HepG2 (cell line): ENCODE results near the gene SYDE2.
A peak's percentile ranks its signal among the peaks of the same experiment; 100 is the strongest.

ENCODE experiments used
- CBX2 ChIP-seq, 2 experiments: fragments of 200-600 bp in 1 of 2; sonication (generic); formaldehyde crosslinking in 1 of 2; IDR thresholded peaks; 2 replicates each; pipeline versions ENCODE4 v1.7.0 to v1.8.1; 2018 to 2022; ENCODE audit warnings: low read depth in 2 of 2, low read length in 1 of 2, mild to moderate bottlenecking in 1 of 2, missing genetic modification reagents in 1 of 2
- EZH2 ChIP-seq: conservative IDR thresholded peaks from 2 replicates; pipeline ENCODE4 v1.6.1; 2012; ENCODE audit warnings: mild to moderate bottlenecking, low read depth, low read length, moderate library complexity
- HNRNPUL1 ChIP-seq: fragments of 200-400 bp; formaldehyde crosslinking; IDR thresholded peaks from 2 replicates; pipeline ENCODE4 v1.6.1; 2017; ENCODE audit warnings: low read depth, mild to moderate bottlenecking, low read length, moderate library complexity
- RAD21 ChIP-seq: fragments of 450-650 bp; formaldehyde crosslinking; IDR thresholded peaks from 2 replicates; pipeline ENCODE4 v1.5.0; 2020; ENCODE audit warnings: mild to moderate bottlenecking
- YEATS2 ChIP-seq: sonication (generic); formaldehyde crosslinking; IDR thresholded peaks from 2 replicates; pipeline ENCODE4 v1.4.0; 2020; ENCODE audit warnings: missing genetic modification reagents, borderline replicate concordance
- ZMAT3 ChIP-seq: sonication (generic); formaldehyde crosslinking; conservative IDR thresholded peaks from 2 replicates; pipeline ENCODE4 v1.7.0; 2021; ENCODE audit warnings: missing genetic modification reagents
- ZNF614 ChIP-seq: IDR thresholded peaks from 2 replicates; pipeline ENCODE4 v1.6.1; 2018; ENCODE audit warnings: missing biosample characterization, missing genetic modification reagents, inconsistent platforms, borderline replicate concordance
- ZNF792 ChIP-seq: IDR thresholded peaks from 2 replicates; pipeline ENCODE4 v1.6.1; 2016
- TF ChIP-seq, protein P1 (sequence below): sonication (generic); formaldehyde crosslinking; IDR thresholded peaks from 2 replicates; pipeline ENCODE4 v1.4.0; 2020; ENCODE audit warnings: missing genetic modification reagents; ENCODE audit errors: not compliant biosample characterization
- TF ChIP-seq, protein P2 (sequence below): sonication (generic); formaldehyde crosslinking; conservative IDR thresholded peaks from 2 replicates; pipeline ENCODE4 v1.5.0; 2020; ENCODE audit warnings: missing genetic modification reagents
- TF ChIP-seq, protein P3 (sequence below): sonication (generic); formaldehyde crosslinking; IDR thresholded peaks from 2 replicates; pipeline ENCODE4 v1.8.0; 2022; ENCODE audit warnings: missing genetic modification reagents, mild to moderate bottlenecking, moderate library complexity, borderline replicate concordance
- TF ChIP-seq, protein P4 (sequence below): IDR thresholded peaks from 2 replicates; pipeline ENCODE4 v1.6.1; 2018; ENCODE audit warnings: missing genetic modification reagents
- TF ChIP-seq, protein P5 (sequence below): sonication (generic); formaldehyde crosslinking; IDR thresholded peaks from 2 replicates; pipeline ENCODE4 v1.5.0; 2020; ENCODE audit warnings: mild to moderate bottlenecking, missing genetic modification reagents, moderate library complexity
- TF ChIP-seq, protein P6 (sequence below): sonication (generic); formaldehyde crosslinking; IDR thresholded peaks from 2 replicates; pipeline ENCODE4 v1.5.0; 2020; ENCODE audit warnings: missing genetic modification reagents

DNA sequence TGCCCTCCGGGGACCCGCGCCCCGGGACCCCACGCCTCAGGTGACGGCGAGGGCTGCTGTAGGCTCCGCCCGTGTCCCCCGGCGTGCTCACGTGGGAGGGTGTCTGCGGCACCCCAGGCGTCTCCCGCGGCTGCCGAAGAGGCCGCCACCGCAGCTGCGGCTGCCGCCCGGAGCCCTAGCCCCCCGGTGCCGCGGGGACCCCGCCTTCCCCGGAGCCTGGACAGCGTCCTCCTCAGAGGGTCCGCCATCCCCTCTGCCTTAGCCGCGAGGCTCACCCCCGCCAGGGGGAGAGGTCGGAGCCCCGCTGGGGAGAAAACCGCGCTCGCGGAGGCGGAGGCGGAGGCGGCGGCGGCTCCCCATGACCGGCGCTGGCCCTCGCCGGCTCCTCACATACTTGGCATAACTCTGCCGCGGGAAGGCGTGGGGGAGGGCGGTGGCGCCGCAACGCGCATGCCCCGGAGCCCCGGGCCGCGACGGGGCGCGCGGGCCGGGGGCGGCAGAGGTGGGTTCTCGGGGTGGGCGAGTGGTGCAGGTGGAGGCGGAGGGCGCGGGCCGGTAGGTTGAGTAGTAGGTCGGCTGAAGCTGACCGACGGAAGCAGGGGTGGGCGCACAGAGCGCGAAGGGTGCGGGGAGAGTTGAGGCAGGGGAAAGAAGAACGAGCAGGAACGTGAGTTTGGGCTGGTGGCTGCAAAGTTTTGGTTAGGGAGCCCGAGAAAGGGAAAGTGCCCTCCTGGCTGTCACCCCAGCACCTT lies 700 bp upstream of the SYDE2 start:
- TF ChIP-seq YEATS2 (no peak), CBX2 (IDR thresholded peaks at IDR 0.05; ENCODE audit: low read depth, low read length) (no peak), CBX2 (CRISPR knock-in tag; IDR thresholded peaks at IDR 0.05; ENCODE audit: low read depth) (no peak), ZNF614 (CRISPR knock-in tag) (no peak), EZH2 (no peak), ZNF792 (CRISPR knock-in tag) (no peak), ZMAT3 (no peak), RAD21 (CRISPR knock-in tag) (0 out of 2 replicates have a peak, but pooled peaks have one; percentile 18), HNRNPUL1 (no peak)
- TF ChIP-seq, protein P1, sequence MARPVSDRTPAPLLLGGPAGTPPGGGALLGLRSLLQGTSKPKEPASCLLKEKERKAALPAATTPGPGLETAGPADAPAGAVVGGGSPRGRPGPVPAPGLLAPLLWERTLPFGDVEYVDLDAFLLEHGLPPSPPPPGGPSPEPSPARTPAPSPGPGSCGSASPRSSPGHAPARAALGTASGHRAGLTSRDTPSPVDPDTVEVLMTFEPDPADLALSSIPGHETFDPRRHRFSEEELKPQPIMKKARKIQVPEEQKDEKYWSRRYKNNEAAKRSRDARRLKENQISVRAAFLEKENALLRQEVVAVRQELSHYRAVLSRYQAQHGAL: no peak
- TF ChIP-seq, protein P2, sequence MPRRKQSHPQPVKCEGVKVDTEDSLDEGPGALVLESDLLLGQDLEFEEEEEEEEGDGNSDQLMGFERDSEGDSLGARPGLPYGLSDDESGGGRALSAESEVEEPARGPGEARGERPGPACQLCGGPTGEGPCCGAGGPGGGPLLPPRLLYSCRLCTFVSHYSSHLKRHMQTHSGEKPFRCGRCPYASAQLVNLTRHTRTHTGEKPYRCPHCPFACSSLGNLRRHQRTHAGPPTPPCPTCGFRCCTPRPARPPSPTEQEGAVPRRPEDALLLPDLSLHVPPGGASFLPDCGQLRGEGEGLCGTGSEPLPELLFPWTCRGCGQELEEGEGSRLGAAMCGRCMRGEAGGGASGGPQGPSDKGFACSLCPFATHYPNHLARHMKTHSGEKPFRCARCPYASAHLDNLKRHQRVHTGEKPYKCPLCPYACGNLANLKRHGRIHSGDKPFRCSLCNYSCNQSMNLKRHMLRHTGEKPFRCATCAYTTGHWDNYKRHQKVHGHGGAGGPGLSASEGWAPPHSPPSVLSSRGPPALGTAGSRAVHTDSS: no peak
- TF ChIP-seq, protein P3, sequence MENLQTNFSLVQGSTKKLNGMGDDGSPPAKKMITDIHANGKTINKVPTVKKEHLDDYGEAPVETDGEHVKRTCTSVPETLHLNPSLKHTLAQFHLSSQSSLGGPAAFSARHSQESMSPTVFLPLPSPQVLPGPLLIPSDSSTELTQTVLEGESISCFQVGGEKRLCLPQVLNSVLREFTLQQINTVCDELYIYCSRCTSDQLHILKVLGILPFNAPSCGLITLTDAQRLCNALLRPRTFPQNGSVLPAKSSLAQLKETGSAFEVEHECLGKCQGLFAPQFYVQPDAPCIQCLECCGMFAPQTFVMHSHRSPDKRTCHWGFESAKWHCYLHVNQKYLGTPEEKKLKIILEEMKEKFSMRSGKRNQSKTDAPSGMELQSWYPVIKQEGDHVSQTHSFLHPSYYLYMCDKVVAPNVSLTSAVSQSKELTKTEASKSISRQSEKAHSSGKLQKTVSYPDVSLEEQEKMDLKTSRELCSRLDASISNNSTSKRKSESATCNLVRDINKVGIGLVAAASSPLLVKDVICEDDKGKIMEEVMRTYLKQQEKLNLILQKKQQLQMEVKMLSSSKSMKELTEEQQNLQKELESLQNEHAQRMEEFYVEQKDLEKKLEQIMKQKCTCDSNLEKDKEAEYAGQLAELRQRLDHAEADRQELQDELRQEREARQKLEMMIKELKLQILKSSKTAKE: no peak
- TF ChIP-seq, protein P4, sequence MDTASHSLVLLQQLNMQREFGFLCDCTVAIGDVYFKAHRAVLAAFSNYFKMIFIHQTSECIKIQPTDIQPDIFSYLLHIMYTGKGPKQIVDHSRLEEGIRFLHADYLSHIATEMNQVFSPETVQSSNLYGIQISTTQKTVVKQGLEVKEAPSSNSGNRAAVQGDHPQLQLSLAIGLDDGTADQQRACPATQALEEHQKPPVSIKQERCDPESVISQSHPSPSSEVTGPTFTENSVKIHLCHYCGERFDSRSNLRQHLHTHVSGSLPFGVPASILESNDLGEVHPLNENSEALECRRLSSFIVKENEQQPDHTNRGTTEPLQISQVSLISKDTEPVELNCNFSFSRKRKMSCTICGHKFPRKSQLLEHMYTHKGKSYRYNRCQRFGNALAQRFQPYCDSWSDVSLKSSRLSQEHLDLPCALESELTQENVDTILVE (CRISPR knock-in tag): no peak; the same call in 1 of the 2 replicates
- TF ChIP-seq, protein P5, sequence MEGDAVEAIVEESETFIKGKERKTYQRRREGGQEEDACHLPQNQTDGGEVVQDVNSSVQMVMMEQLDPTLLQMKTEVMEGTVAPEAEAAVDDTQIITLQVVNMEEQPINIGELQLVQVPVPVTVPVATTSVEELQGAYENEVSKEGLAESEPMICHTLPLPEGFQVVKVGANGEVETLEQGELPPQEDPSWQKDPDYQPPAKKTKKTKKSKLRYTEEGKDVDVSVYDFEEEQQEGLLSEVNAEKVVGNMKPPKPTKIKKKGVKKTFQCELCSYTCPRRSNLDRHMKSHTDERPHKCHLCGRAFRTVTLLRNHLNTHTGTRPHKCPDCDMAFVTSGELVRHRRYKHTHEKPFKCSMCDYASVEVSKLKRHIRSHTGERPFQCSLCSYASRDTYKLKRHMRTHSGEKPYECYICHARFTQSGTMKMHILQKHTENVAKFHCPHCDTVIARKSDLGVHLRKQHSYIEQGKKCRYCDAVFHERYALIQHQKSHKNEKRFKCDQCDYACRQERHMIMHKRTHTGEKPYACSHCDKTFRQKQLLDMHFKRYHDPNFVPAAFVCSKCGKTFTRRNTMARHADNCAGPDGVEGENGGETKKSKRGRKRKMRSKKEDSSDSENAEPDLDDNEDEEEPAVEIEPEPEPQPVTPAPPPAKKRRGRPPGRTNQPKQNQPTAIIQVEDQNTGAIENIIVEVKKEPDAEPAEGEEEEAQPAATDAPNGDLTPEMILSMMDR (CRISPR knock-in tag): no peak; the same call in 1 of the 2 replicates
- TF ChIP-seq, protein P6, sequence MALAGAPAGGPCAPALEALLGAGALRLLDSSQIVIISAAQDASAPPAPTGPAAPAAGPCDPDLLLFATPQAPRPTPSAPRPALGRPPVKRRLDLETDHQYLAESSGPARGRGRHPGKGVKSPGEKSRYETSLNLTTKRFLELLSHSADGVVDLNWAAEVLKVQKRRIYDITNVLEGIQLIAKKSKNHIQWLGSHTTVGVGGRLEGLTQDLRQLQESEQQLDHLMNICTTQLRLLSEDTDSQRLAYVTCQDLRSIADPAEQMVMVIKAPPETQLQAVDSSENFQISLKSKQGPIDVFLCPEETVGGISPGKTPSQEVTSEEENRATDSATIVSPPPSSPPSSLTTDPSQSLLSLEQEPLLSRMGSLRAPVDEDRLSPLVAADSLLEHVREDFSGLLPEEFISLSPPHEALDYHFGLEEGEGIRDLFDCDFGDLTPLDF: no peak
